22Rv1 (cell line): ENCODE results near the gene DCD.

Source experiments
- CTCF ChIP-seq: fragments of 450-650 bp; IDR thresholded peaks from 2 replicates; pipeline ENCODE4 v1.5.1; 2017; ENCODE audit warnings: mild to moderate bottlenecking
- ZFX ChIP-seq: fragments of 450-650 bp; IDR thresholded peaks from 2 replicates; pipeline ENCODE4 v1.6.1; 2017; ENCODE audit warnings: antibody characterized with exemption, borderline replicate concordance

DNA sequence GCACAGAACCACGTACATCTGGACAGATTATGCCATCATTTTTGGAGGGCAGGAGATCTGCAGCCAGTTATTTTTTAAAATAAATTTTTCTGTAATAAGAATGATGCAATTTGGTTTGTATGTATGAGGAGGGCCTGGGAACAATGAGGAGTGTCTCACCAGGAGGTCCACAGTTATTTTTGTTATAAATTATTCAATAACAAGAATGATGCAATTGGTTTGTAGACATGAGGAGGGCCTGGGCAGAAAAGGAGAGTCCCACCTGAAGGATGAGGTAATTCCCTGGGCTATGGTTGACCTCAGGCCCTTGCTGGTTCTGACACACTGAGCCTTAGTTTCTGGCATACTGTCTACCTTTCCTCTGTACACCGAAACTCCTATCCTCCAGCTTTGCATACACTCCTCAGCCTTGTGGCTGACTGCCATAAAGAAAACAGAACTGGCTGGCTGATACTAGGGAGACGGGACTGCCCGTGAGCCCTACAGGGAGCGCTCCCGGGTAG, 9.0 kb upstream of the DCD start:
- no peak for TF ChIP-seq CTCF
- no peak for TF ChIP-seq ZFX
